Thyroid gland (tissue), 4 donors: ENCODE measurements around the gene CH25H.
A peak's percentile ranks its signal among the peaks of the same experiment; 100 is the strongest.

Source experiments
- CTCF ChIP-seq, 6 experiments: fragments of 200-600 bp in 3 of 6; fragments of 450-650 bp in 3 of 6; sonication (generic) in 3 of 6; IDR thresholded peaks; one replicate each; pipeline ENCODE4 v1.5.1; 2016 to 2019; ENCODE audit warnings: antibody characterized with exemption in 6 of 6, mild to moderate bottlenecking in 2 of 6, inconsistent platforms in 1 of 6, moderate library complexity in 1 of 6
- POLR2A ChIP-seq, 2 donors: fragments of 450-650 bp; IDR thresholded peaks; one replicate each; pipeline ENCODE4 v1.6.1; 2017; ENCODE audit warnings: antibody characterized with exemption in 2 of 2, mild to moderate bottlenecking in 2 of 2, moderate library complexity in 1 of 2

GRCh38 chr10:89213191-89213808 is 6.2 kb upstream of the CH25H start:
- TF ChIP-seq CTCF (IDR thresholded peaks at IDR 0.05): peak in 5 of 6 experiments; percentile 38 to 91 (median 61)
- TF ChIP-seq POLR2A (IDR thresholded peaks at IDR 0.05): no peak
